Esophagus muscularis mucosa (tissue), 4 donors: Measurements from ENCODE around the gene GALNTL6.

Experiments
- EP300 ChIP-seq: sonication (generic); formaldehyde crosslinking; IDR thresholded peaks from one replicate; pipeline ENCODE4 v1.6.1; 2017; ENCODE audit warnings: antibody characterized with exemption
- POLR2A ChIP-seq: fragments of 450-650 bp; IDR thresholded peaks from one replicate; pipeline ENCODE4 v1.6.1; 2017; ENCODE audit warnings: antibody characterized with exemption, moderate library complexity, mild to moderate bottlenecking, low read depth
- TF ChIP-seq, protein P1 (sequence below), 3 experiments: fragments of 200-600 bp in 2 of 3; fragments of 450-650 bp in 1 of 3; sonication (generic) in 2 of 3; IDR thresholded peaks; one replicate each; pipeline ENCODE4 v1.5.1; 2017 to 2019; ENCODE audit warnings: antibody characterized with exemption in 3 of 3, mild to moderate bottlenecking in 2 of 3, moderate library complexity in 1 of 3

- TF ChIP-seq, protein P1, sequence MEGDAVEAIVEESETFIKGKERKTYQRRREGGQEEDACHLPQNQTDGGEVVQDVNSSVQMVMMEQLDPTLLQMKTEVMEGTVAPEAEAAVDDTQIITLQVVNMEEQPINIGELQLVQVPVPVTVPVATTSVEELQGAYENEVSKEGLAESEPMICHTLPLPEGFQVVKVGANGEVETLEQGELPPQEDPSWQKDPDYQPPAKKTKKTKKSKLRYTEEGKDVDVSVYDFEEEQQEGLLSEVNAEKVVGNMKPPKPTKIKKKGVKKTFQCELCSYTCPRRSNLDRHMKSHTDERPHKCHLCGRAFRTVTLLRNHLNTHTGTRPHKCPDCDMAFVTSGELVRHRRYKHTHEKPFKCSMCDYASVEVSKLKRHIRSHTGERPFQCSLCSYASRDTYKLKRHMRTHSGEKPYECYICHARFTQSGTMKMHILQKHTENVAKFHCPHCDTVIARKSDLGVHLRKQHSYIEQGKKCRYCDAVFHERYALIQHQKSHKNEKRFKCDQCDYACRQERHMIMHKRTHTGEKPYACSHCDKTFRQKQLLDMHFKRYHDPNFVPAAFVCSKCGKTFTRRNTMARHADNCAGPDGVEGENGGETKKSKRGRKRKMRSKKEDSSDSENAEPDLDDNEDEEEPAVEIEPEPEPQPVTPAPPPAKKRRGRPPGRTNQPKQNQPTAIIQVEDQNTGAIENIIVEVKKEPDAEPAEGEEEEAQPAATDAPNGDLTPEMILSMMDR (IDR thresholded peaks at IDR 0.05), result no peak
- TF ChIP-seq POLR2A (no peak), EP300 (no peak)
Observed at GRCh38 chr4:172666711-172667368, 853.6 kb downstream of the GALNTL6 start.
